Epithelial cell of esophagus (primary cell): ENCODE measurements around the gene ZFPM1.

Source experiments
- DNase-seq: peaks from one replicate; pipeline ENCODE4 v3.0.0; 2010; ENCODE audit warnings: low read depth
- H3K4me3 ChIP-seq: 2 replicates; pipeline ENCODE4 v1.5.1; 2011; ENCODE audit warnings: mild to moderate bottlenecking, low read length, control low read depth
- TF ChIP-seq, protein P1 (sequence below): IDR thresholded peaks from 2 replicates; pipeline ENCODE4 v1.5.1; 2011; ENCODE audit warnings: low read depth, mild to moderate bottlenecking, low read length, control low read depth, inconsistent platforms; ENCODE audit not compliant: insufficient read depth; ENCODE audit errors: missing control alignments

Gene ZFPM1

DNA sequence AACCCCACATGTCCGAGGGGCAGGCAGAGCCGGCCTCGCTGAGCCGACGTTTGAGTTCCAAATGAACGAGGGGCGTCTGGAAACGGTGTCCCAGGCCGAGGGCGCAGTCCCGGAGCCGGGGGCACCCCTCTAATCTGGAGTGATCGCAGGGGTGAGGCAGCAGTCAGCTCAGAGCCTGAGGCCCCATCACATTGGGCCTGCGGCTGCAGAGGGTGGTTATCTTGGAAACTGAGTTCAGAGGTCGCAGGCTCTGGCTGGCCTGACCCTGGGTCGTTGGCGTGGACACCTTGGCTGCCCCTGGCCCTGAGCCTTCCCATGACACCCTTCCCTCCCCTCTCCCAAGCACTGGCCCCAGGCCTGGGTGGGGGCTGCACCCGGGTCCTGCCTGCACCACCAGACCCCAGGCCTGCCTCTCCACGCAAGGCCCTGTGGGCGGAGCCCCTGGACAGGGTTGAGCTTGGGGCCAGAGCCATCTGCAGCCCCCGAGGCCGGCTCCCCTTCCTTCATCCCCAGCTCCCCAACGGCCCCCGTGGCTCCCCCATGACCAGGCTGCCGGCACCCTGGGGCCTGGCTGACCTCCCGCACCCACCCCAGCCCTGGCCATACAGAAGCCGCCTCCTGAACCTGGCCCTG, 45.6 kb downstream of the ZFPM1 start:
- DNase-seq = no peak
- TF ChIP-seq, protein P1, sequence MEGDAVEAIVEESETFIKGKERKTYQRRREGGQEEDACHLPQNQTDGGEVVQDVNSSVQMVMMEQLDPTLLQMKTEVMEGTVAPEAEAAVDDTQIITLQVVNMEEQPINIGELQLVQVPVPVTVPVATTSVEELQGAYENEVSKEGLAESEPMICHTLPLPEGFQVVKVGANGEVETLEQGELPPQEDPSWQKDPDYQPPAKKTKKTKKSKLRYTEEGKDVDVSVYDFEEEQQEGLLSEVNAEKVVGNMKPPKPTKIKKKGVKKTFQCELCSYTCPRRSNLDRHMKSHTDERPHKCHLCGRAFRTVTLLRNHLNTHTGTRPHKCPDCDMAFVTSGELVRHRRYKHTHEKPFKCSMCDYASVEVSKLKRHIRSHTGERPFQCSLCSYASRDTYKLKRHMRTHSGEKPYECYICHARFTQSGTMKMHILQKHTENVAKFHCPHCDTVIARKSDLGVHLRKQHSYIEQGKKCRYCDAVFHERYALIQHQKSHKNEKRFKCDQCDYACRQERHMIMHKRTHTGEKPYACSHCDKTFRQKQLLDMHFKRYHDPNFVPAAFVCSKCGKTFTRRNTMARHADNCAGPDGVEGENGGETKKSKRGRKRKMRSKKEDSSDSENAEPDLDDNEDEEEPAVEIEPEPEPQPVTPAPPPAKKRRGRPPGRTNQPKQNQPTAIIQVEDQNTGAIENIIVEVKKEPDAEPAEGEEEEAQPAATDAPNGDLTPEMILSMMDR = no peak
- no peak overlapping the region for H3K4me3 ChIP-seq

DNA sequence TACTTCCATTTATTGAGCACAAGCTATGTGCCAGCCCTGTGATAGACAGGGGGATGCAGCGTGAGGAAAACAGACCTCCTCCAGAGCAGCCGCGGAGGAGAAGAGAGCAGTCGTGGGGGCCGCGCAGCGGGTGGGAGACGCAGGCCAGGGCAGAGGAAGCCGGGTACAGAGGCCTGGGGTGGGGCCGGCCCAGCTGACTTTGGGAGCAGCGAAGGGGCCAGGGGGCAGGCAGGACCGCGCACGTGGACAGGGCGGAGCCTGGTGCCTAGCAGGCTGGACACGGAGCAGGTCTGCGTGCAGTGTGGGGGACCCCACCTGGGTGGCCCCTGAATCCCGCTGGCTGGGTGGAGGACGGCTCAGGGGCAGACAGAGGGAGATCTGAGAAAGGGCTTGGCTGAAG, 46.2 kb downstream of the ZFPM1 start:
- DNase-seq = no peak
- TF ChIP-seq, protein P1 = no peak
- no peak overlapping the region for H3K4me3 ChIP-seq

DNA sequence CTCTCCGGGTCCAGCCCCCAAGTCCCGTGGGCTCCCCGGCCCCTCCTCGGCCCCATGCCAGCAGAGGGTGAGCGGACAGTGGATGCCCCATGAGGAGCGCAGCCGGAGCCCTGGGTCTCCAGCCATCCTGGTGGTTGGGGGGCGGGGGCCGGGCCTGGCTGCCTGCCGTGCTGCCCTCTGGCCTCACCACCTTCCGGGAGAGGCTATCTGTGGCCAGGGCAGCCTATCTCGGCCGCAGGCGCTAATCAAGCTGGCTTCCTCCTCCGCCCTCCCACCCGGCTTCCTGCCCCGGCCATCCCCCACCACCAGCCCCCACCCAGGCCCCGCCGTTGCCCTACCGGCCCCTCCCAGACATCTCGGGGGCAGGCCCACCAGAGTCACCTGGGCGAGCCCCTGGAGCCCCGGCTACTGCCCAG, 46.8 kb downstream of the ZFPM1 start:
- no peak for DNase-seq
- TF ChIP-seq, protein P1 = no peak
- H3K4me3 ChIP-seq = no peak overlapping the region

DNA sequence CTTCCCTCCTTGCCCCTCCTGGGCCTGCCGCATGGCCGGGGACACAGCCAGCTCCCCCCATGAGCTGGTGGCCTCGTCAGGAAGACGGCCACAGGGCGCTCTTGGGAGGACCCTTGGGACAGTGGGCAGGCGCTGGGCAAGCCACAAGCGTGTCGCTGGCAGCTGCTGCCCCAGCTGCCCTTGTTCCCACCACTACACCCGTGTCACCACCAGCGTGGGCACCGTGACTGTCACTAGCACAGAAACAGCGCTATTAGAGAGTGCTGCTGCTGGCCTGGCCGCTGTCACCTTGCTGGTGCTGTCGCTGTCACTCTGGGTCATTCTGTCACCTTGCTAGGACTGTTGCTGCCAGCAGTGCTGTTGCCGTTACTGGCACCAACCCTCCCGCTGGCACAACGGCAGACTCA, 47.2 kb downstream of the ZFPM1 start:
- H3K4me3 ChIP-seq = no peak overlapping the region
- DNase-seq = no peak
- TF ChIP-seq, protein P1 = no peak

DNA sequence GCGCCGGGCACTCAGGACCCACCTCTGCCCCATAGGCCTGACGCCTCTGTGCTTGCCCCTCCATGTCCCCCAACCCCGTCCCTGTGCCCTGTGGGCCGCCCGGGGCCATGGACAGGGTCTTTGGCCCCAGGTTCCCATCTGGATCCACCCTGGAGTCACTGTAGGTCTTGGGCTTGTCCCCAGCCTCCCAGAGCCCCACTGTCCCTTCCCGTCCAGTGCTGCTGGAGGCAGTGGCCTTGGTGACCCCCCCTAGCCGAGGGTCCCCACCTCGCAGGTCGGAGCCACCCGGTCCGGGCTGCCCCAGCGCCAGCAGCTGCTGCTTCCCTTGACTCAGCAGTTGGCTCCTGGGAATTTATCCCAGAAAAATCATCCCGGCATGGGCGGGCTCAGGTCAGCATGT, 49.3 kb downstream of the ZFPM1 start:
- H3K4me3 ChIP-seq = no peak overlapping the region
- DNase-seq = no peak
- TF ChIP-seq, protein P1 = no peak

DNA sequence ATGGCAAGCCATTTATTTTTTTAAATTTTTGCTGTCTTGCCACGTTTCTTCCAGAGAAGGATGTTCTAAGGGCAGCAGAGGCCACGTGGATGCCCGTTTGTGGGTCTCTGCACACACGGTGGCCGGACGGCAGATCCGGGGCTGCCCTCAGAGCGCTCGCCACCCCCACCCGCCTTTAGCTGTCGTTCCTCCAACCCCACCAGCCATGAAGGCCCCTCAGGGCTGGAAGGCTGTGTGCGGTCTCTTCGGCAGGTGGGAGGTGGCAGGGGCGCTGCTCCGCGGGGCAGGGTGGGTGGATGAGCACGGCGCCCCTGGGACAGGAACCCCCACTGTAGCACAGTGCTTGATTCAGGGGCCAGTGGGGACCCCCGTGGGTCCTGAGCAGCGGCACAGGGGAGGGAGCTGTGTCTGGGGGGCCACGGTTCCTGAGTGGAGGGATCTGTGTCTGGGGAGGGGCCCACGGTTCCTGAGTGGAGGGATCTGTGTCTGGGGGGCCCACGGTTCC, 49.7 kb downstream of the ZFPM1 start:
- TF ChIP-seq, protein P1 = no peak
- no peak overlapping the region for H3K4me3 ChIP-seq
- DNase-seq = no peak

DNA sequence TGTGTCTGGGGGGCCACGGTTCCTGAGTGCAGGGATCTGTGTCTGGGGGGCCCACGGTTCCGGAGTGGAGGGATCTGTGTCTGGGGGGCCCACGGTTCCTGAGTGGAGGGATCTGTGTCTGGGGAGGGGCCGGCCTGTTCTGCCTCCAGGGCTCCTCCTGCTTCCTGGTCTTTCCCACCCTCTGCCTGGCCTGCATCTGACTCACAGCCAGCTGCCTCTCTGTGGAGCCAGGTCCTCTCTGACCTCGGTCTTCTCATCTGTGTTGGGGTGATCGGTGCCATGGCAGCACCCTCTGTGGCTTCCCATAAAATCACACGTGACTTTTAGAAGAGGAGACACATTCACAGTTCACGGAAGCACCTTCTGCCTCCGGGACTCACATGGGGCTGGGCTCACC, 50.3 kb downstream of the ZFPM1 start:
- no peak for DNase-seq
- no peak overlapping the region for H3K4me3 ChIP-seq
- TF ChIP-seq, protein P1 = no peak
